Heart right ventricle (tissue), 16 donors: ENCODE data around the gene KRTAP10-2. TPM values are rescaled to one million over a fixed set of nuclear protein-coding genes. Genes with fewer than 3 reads are reported as not detected.

ENCODE experiments used
- ATAC-seq, 8 donors: fragments of 200-7000 bp; cut with Tn5 transposase; one replicate each; pipeline ENCODE4 v1.9.1; 2020; ENCODE audit warnings: mild to moderate bottlenecking in 8 of 8, moderate library complexity in 8 of 8, moderate number of reproducible peaks in 1 of 8
- DNase-seq, 2 donors: peaks; one replicate each; pipeline ENCODE4 v3.0.0-alpha.2; 2020
- H3K27ac ChIP-seq, 10 donors: fragments of 200-600 bp; sonication (generic) in 2 of 10; one replicate each; pipeline versions ENCODE4 v1.5.0 to v1.8.0; 2020 to 2022; ENCODE audit warnings: mild to moderate bottlenecking in 3 of 10
- H3K27me3 ChIP-seq, 7 donors: fragments of 200-600 bp; one replicate each; pipeline ENCODE4 v1.8.0; 2021 to 2022; ENCODE audit warnings: mild to moderate bottlenecking in 2 of 7
- H3K36me3 ChIP-seq, 9 donors: fragments of 200-600 bp; sonication (generic) in 1 of 9; one replicate each; pipeline versions ENCODE4 v1.5.0 to v1.8.0; 2020 to 2022; ENCODE audit warnings: mild to moderate bottlenecking in 2 of 9
- H3K4me1 ChIP-seq, 9 donors: fragments of 200-600 bp; sonication (generic) in 1 of 9; one replicate each; pipeline versions ENCODE4 v1.5.0 to v1.8.0; 2020 to 2022; ENCODE audit warnings: mild to moderate bottlenecking in 4 of 9
- H3K4me3 ChIP-seq, 10 donors: fragments of 200-600 bp; sonication (generic) in 2 of 10; one replicate each; pipeline versions ENCODE4 v1.5.0 to v1.8.0; 2020 to 2022; ENCODE audit warnings: mild to moderate bottlenecking in 7 of 10, moderate library complexity in 2 of 10
- H3K9me3 ChIP-seq, 11 donors: fragments of 200-600 bp in 10 of 11; sonication (generic) in 2 of 11; one replicate each; pipeline versions ENCODE4 v1.5.0 to v1.8.0; 2013 to 2022; ENCODE audit warnings: mild to moderate bottlenecking in 2 of 11, control low read depth in 1 of 11, moderate library complexity in 1 of 11
- CTCF ChIP-seq, 9 donors: fragments of 200-600 bp; sonication (generic) in 2 of 9; IDR thresholded peaks; one replicate each; pipeline versions ENCODE4 v1.5.0 to v1.8.0; 2021 to 2022; ENCODE audit warnings: antibody characterized with exemption in 9 of 9, mild to moderate bottlenecking in 5 of 9, moderate library complexity in 1 of 9
- WGBS, 2 donors: extraction: QIAGEN DNeasy Blood & Tissue Kit; methylation state at CpG; one replicate each; pipeline ENCODE4 v1.1.7; 2013; ENCODE audit warnings: inconsistent platforms in 1 of 2; 5-methylcytosine and 5-hydroxymethylcytosine counted together
- intact Hi-C, 10 donors: fragments of 100-400 bp; cut with DNase I; formaldehyde crosslinking; loops; one replicate each; pipeline versions ENCODE4 v1.11.1 to v1.14.2; 2022
- polyA plus RNA-seq, 2 donors: library from polyadenylated mRNA; stranded (reverse); fragments of 200-250 nt; gene quantifications; one replicate each; pipeline ENCODE4 v1.2.3, GENCODE V29; 2013
- total RNA-seq, 10 donors: library from RNA; stranded (reverse); fragmentation: NEBNext Ultra II Directional in 3 of 10; extraction: Animal tissue kit (Norgen Biotek cat#: 25700) in 3 of 10; gene quantifications; one replicate each; pipeline versions ENCODE4 v1.2.1 to v1.2.4, GENCODE V29; 2021 to 2023
- donor health status: Arrhythmogenic right ventricular cardiomyopathy.
- donor health status: ischemic (EF 13 %, LVEDD 7.1; RV severe dilation, severe dysfunction).
- donor health status: healthy with polysubstance abuse.
- donor health status: DM: no; HTN: yes; CAD: no.
- donor health status: DM: no; HTN: no; CAD: no.
- donor health status: ischemic (EF 25% LVEDD 6.9; RV normal size, moderate dysfunction).
- donor health status: ischemic (EF 25% LVEDD 5.7; RV mildly dilated, moderate dysfunction).
- donor health status: healthy.
- donor health status: DM: yes; HTN: yes; CAD: no.
- donor health status: Ischemic cardiomyopathy.
- donor health status: ischemic (EF 35%, LVEDD 5.7; RV mildly dilated, moderate dysfunction).
- donor health status: nonischemic (EF 11% LVEDD 7.7; RV severe dilation, severe dysfunction).
- donor health status: DM: yes; HTN: yes; CAD: no.
- donor health status: PGD.
- donor health status: ischemic (EF 29% LVEDD 5.4; RV normal size, mild dysfunction).
- donor health status: nonischemic (EF 23%, LVEDD 6.1; RV moderate dilation, normal function).

The KRTAP10-2 gene
- total and polyA plus RNA-seq, 12 donors = not detected

- intact Hi-C loops = no loop called here
- no peak overlapping the region for H3K27ac ChIP-seq
- H3K27me3 ChIP-seq = peaks cover 0 to 39% (median 0%) of the 10 kb centered on the region in 7 donors
- H3K4me3 ChIP-seq = no peak overlapping the region
- H3K9me3 ChIP-seq = peaks cover 0 to 39% (median 5%) of the 10 kb centered on the region in 11 donors
- no peak for TF ChIP-seq CTCF (IDR thresholded peaks at IDR 0.05)
- DNase-seq (no peak), ATAC-seq (peak in 1 of 8 donors; percentile 44)
- H3K36me3 ChIP-seq = no peaks in the 10 kb centered on the region
- WGBS, 2 donors = 65% methylated on average over 11 of the region's 11 CpGs
- no peaks in the 10 kb centered on the region for H3K4me1 ChIP-seq
These were observed 10.5 kb downstream of the KRTAP10-2 start for GRCh38 chr21:44540741-44541288.

- no peak for TF ChIP-seq CTCF (IDR thresholded peaks at IDR 0.05)
- Histone ChIP-seq H3K27me3 (peaks cover 0 to 39% (median 0%) of the 10 kb centered on the region in 7 donors), H3K4me1 (no peaks in the 10 kb centered on the region), H3K36me3 (no peaks in the 10 kb centered on the region), H3K27ac (no peak within 1 kb of the TSS), H3K4me3 (no peak within 1 kb of the TSS), H3K9me3 (peaks cover 0 to 33% (median 5%) of the 10 kb centered on the region in 11 donors)
- intact Hi-C loops = no loop called here
- DNase-seq = no peak
- 77 to 84% methylated on average over 21 of the region's 21 CpGs for WGBS, 2 donors
- no peak for ATAC-seq
These were observed 11.2 kb downstream of the KRTAP10-2 start, which contains the start of gene KRTAP10-1 for GRCh38 chr21:44539991-44540666. KRTAP10-1 (minus strand) TSS chr21:44540195; CDS start chr21:44540150, 45 bp downstream.

- Histone ChIP-seq H3K9me3 (peaks cover 0 to 26% (median 5%) of the 10 kb centered on the region in 11 donors), H3K36me3 (no peaks in the 10 kb centered on the region)
These were observed 12.3 kb downstream of the KRTAP10-2 start for GRCh38 chr21:44539046-44539445.

More at GRCh38 chr21:44539046-44539445, 12.3 kb downstream of the KRTAP10-2 start:
- Histone ChIP-seq H3K4me3 (no peak overlapping the region), H3K27ac (no peak overlapping the region), H3K4me1 (no peaks in the 10 kb centered on the region), H3K27me3 (peaks cover 0 to 39% (median 0%) of the 10 kb centered on the region in 7 donors)
- ATAC-seq (no peak), DNase-seq (no peak)
- no peak for TF ChIP-seq CTCF (IDR thresholded peaks at IDR 0.05)
- WGBS, 2 donors = 69 to 80% methylated on average over 14 of the region's 14 CpGs
- intact Hi-C loops = no loop called here
